Psoas muscle (tissue), 8 donors: ENCODE measurements around the gene MVD. TPM values are rescaled to one million over a fixed set of nuclear protein-coding genes. Genes with fewer than 3 reads are reported as not detected.

Experiments
- ATAC-seq, 4 donors: fragments of 200-7000 bp; cut with Tn5 transposase; one replicate each; pipeline ENCODE4 v1.9.1; 2020; ENCODE audit warnings: moderate library complexity in 3 of 4, mild to moderate bottlenecking in 2 of 4
- DNase-seq, 2 donors: peaks; one replicate each; pipeline ENCODE4 v3.0.0-alpha.2; 2020
- H3K27ac ChIP-seq: fragments of 200-600 bp; one replicate; pipeline ENCODE4 v1.8.0; 2022
- H3K27me3 ChIP-seq, 3 donors: fragments of 200-600 bp in 1 of 3; one replicate each; pipeline versions ENCODE4 v1.6.1 to v1.8.0; 2013 to 2022; ENCODE audit warnings: low read length in 2 of 3, mild to moderate bottlenecking in 2 of 3, moderate library complexity in 1 of 3; ENCODE audit not compliant: insufficient read depth in 3 of 3
- H3K36me3 ChIP-seq, 2 donors: fragments of 200-600 bp in 1 of 2; one replicate each; pipeline versions ENCODE4 v1.6.1 to v1.8.0; 2013 to 2022; ENCODE audit warnings: low read depth in 1 of 2, mild to moderate bottlenecking in 1 of 2, moderate library complexity in 1 of 2; ENCODE audit not compliant: insufficient read depth in 1 of 2
- H3K4me1 ChIP-seq: fragments of 200-600 bp; one replicate; pipeline ENCODE4 v1.8.0; 2022
- H3K4me3 ChIP-seq: fragments of 200-600 bp; one replicate; pipeline ENCODE4 v1.8.0; 2022; ENCODE audit warnings: mild to moderate bottlenecking
- H3K9me3 ChIP-seq: fragments of 200-600 bp; one replicate; pipeline ENCODE4 v1.8.0; 2022
- WGBS, 3 donors: extraction: QIAGEN DNeasy Blood & Tissue Kit; methylation state at CpG; one replicate each; pipeline versions ENCODE4 v1.1.6 to v1.1.7; 2013; 5-methylcytosine and 5-hydroxymethylcytosine counted together
- intact Hi-C, 2 donors: fragments of 100-400 bp; cut with DNase I; formaldehyde crosslinking; loops; one replicate each; pipeline versions ENCODE4 v1.11.0 to v1.14.2; 2022
- polyA plus RNA-seq, 3 donors: library from polyadenylated mRNA; stranded (reverse); fragments of 200-250 nt; gene quantifications; one replicate each; pipeline ENCODE4 v1.2.3, GENCODE V29; 2013
- total RNA-seq, 4 donors: library from RNA; stranded (reverse); fragmentation: NEBNext Ultra II Directional in 2 of 4; extraction: Animal tissue kit (Norgen Biotek cat#: 25700) in 2 of 4; gene quantifications; one replicate each; pipeline versions ENCODE4 v1.2.1 to v1.2.4, GENCODE V29; 2021 to 2023
- TF ChIP-seq, protein P1 (sequence below): fragments of 200-600 bp; IDR thresholded peaks from one replicate; pipeline ENCODE4 v1.8.0; 2022; ENCODE audit warnings: antibody characterized with exemption
- donor health status: healthy with polysubstance abuse.
- donor health status: DM: no; HTN: no; CAD: no; lungs with moderate emphysema.
- donor health status: Bipolar disorder and iron deficiency.
- donor health status: healthy.
- donor health status: DM: yes; HTN: yes; CAD: no.
- donor health status: DM: no; HTN: no; CAD: no.
- donor health status: DM: no; HTN: no; CAD: no.
- donor health status: DM: yes; HTN: yes; CAD: no.

The MVD gene
- total and polyA plus RNA-seq, 7 donors = 11.7 to 26.8 (median 15.9) TPM

DNA sequence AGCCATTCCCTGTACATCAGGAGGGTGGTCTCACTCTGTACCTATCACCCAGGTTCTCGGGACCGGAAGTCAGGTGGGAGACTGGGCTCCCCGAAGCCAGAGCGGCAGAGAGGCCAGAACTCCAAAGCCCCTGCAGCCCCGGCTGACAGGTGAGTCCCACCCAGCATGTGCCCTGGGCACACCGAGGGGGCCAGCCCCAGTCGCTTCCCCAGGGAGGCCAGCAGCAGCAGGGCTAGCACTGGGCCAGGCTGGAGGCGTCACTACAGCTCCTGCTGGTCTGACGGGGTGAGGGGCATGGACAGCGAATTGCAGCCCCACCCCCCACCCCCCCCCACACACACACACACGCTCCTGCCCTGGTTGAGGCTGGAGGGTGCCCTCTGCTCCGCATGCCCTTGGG, 32.5 kb downstream of the MVD start:
- H3K36me3 ChIP-seq = peaks cover 5 to 78% of the 10 kb centered on the region in 2 donors
- no peaks in the 10 kb centered on the region for H3K27me3 ChIP-seq
- intact Hi-C loops = no loop called here
- TF ChIP-seq, protein P1, sequence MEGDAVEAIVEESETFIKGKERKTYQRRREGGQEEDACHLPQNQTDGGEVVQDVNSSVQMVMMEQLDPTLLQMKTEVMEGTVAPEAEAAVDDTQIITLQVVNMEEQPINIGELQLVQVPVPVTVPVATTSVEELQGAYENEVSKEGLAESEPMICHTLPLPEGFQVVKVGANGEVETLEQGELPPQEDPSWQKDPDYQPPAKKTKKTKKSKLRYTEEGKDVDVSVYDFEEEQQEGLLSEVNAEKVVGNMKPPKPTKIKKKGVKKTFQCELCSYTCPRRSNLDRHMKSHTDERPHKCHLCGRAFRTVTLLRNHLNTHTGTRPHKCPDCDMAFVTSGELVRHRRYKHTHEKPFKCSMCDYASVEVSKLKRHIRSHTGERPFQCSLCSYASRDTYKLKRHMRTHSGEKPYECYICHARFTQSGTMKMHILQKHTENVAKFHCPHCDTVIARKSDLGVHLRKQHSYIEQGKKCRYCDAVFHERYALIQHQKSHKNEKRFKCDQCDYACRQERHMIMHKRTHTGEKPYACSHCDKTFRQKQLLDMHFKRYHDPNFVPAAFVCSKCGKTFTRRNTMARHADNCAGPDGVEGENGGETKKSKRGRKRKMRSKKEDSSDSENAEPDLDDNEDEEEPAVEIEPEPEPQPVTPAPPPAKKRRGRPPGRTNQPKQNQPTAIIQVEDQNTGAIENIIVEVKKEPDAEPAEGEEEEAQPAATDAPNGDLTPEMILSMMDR = no peak
- 82 to 94% (median 91%) methylated on average over 10 to 12 of the region's 12 CpGs for WGBS, 3 donors
- no peaks in the 10 kb centered on the region for H3K9me3 ChIP-seq
- no peak overlapping the region for H3K4me3 ChIP-seq
- DNase-seq (no peak), ATAC-seq (no peak)
- H3K4me1 ChIP-seq = no peaks in the 10 kb centered on the region
- no peak overlapping the region for H3K27ac ChIP-seq

DNA sequence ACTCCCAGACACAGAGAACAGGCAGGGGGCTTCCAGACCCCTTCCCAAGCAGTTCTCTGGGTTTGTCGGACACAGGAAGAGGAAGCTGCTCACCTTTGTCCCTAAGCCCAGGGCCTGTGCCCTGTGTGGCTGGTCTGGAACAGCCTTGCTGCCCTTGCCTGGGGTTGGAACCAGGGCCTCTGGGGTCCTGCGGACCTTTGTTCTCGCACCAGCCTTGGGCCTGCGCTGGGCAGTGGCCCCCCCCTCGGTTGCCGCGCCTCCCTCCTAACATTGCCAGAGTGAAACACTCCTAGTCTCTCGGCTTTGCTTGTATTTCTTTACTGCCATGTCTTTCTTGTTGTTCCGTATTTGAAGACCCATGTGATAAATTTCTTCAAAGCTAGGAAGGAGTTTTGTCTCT, 33.1 kb downstream of the MVD start:
- Histone ChIP-seq H3K9me3 (no peaks in the 10 kb centered on the region), H3K4me3 (no peak overlapping the region), H3K36me3 (peaks cover 5 to 84% of the 10 kb centered on the region in 2 donors), H3K4me1 (no peaks in the 10 kb centered on the region), H3K27me3 (no peaks in the 10 kb centered on the region), H3K27ac (no peak overlapping the region)
- TF ChIP-seq, protein P1 = no peak
- 84 to 86% (median 86%) methylated on average over 9 of the region's 9 CpGs for WGBS, 3 donors
- no peak for DNase-seq
- intact Hi-C loops = no loop called here
- ATAC-seq = no peak

DNA sequence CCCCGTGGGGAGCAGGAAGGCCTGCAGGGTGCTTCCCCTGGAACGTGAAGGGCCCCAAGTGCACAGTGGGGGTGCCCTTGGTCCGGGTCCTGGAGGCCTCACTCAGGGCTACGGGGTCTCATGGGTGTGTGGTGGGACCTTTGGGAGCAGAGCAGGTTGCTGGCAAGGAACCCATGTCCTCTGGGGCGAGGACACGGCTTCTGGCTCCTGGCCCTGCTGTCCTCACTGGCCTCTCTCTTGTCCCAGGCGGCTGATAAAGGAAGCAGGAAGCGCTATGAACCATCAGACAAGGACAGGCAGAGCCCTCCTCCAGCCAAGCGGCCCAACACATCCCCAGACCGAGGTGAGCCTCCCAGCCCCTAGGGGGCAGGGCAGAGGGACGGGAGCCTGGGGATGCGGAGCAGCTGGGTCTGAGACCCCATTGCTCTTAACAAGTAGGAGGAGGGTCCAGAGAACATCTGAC, 34.3 kb downstream of the MVD start:
- 36 to 39% (median 38%) methylated on average over 12 of the region's 12 CpGs for WGBS, 3 donors
- Histone ChIP-seq H3K27me3 (no peaks in the 10 kb centered on the region), H3K9me3 (no peaks in the 10 kb centered on the region), H3K36me3 (peaks cover 5 to 94% of the 10 kb centered on the region in 2 donors), H3K27ac (no peak overlapping the region), H3K4me1 (no peaks in the 10 kb centered on the region), H3K4me3 (no peak overlapping the region)
- DNase-seq = peak in 1 of 2 donors; percentile 60
- intact Hi-C loops = no loop called here
- ATAC-seq = peak in 1 of 4 donors; percentile 52
- TF ChIP-seq, protein P1 = peak; percentile 18

DNA sequence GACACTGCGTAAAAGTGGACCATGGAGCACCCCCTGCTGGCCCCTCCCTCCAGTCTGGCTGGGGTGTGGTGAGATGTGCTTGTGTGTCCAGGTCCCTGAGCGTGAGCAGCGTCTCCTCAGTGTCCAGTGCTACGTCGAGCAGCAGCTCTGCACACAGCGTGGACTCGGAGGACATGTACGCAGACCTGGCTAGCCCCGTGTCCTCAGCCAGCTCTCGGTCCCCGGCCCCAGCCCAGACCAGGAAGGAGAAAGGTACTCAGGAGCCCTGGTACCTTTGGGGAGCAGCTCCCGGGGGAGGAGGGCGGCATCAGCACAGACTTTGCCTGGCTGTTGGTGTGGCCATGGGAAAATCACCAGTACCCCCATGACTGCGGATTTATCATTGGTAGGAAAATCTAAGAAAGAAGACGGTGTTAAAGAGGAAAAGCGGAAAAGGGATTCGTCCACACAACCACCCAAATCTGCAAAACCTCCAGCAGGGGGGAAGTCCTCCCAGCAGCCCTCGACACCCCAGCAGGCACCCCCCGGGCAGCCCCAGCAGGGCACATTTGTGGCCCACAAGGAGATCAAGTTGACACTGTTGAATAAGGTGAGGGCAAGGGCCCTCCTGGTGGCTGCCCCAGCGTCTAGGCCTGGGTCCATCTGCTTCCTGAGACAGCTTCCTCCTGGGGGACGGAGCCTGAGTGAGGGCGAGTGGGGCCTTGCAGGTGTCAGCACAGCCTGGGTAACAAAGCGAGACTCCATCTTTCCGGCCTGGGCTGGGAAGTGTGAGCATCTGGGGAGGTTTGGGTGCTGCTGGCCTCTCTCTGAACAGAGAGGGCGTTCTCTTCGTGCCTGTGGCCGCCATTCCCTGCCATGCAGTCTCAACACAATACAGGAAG, 35.1 kb downstream of the MVD start:
- H3K27ac ChIP-seq = no peak overlapping the region
- no peak for ATAC-seq

More for the DNA sequence above, 35.1 kb downstream of the MVD start:
- no peaks in the 10 kb centered on the region for H3K4me1 ChIP-seq
- H3K4me3 ChIP-seq = no peak overlapping the region
- no peaks in the 10 kb centered on the region for H3K9me3 ChIP-seq
- WGBS, 3 donors = 92 to 95% (median 93%) methylated on average over 27 of the region's 27 CpGs
- H3K27me3 ChIP-seq = no peaks in the 10 kb centered on the region
- TF ChIP-seq, protein P1 = no peak
- no peak for DNase-seq
- intact Hi-C loops = no loop called here
- H3K36me3 ChIP-seq = peaks cover 5 to 97% of the 10 kb centered on the region in 2 donors
